K562 (cell line): Measurements from ENCODE around the gene SCYL1. TPM values are rescaled to one million over a fixed set of nuclear protein-coding genes. Genes with fewer than 3 reads are reported as not detected.

Experiments
- ADNP ChIP-seq: fragments of 200-800 bp; sonication (Bioruptor generic); IDR thresholded peaks from 2 replicates; pipeline ENCODE4 v1.6.1; 2016; ENCODE audit warnings: missing genetic modification characterization, missing compliant biosample characterization
- ATF7 ChIP-seq: fragments of 450-650 bp; IDR thresholded peaks from 2 replicates; pipeline ENCODE4 v1.7.1; 2014; ENCODE audit warnings: mild to moderate bottlenecking, moderate library complexity
- BACH1 ChIP-seq: fragments of 200-800 bp; sonication (Bioruptor generic); IDR thresholded peaks from 2 replicates; pipeline ENCODE4 v1.6.1; 2016; ENCODE audit warnings: missing genetic modification characterization, missing compliant biosample characterization
- CCAR2 ChIP-seq: fragments of 200-400 bp; formaldehyde crosslinking; IDR thresholded peaks from 2 replicates; pipeline ENCODE4 v1.6.1; 2017; ENCODE audit warnings: mild to moderate bottlenecking, low read depth, low read length
- GATAD2A ChIP-seq: fragments of 450-650 bp; IDR thresholded peaks from 2 replicates; pipeline ENCODE4 v1.6.1; 2017
- KLF6 ChIP-seq: fragments of 250-450 bp; sonication (Bioruptor Pico); IDR thresholded peaks from 2 replicates; pipeline ENCODE4 v1.4.0; 2020; ENCODE audit warnings: mild to moderate bottlenecking, moderate library complexity, borderline replicate concordance
- PCBP1 ChIP-seq: fragments of 200-400 bp; formaldehyde crosslinking; IDR thresholded peaks from 2 replicates; pipeline ENCODE4 v1.6.1; 2018; ENCODE audit warnings: mild to moderate bottlenecking, low read depth, low read length; ENCODE audit not compliant: poor library complexity, severe bottlenecking
- PPARD ChIP-seq: fragments of 250-450 bp; sonication (Bioruptor Pico); IDR thresholded peaks from 2 replicates; pipeline ENCODE4 v1.8.0; 2022; ENCODE audit warnings: inconsistent platforms, mild to moderate bottlenecking, moderate library complexity
- PTRF ChIP-seq: fragments of 450-650 bp; IDR thresholded peaks from 2 replicates; pipeline ENCODE4 v1.6.1; 2016; ENCODE audit warnings: mild to moderate bottlenecking, missing genetic modification characterization, missing compliant biosample characterization
- SMARCA4 ChIP-seq: fragments of 450-650 bp; IDR thresholded peaks from 2 replicates; pipeline ENCODE4 v1.6.1; 2016
- ZNF408 ChIP-seq: fragments of 250-450 bp; sonication (Bioruptor Pico); IDR thresholded peaks from 2 replicates; pipeline ENCODE4 v1.4.0; 2020; ENCODE audit warnings: low read depth, mild to moderate bottlenecking, moderate library complexity
- polyA plus RNA-seq, 8 experiments: library from polyadenylated mRNA; depleted of rRNA in 4 of 8; stranded (reverse) in 5 of 8; unstranded in 3 of 8; fragments of >200 nt; fragmentation: Nextera tagmentation in 2 of 8; fragmentation: Illumina TruSeq in 1 of 8; extraction: Ambion mirVana in 2 of 8; extraction: Trizol in 1 of 8; gene quantifications; 2 replicates each; pipeline versions ENCODE4 v1.2.1 to v1.2.3, GENCODE V29; 2011 to 2014; ENCODE audit warnings: inconsistent platforms in 1 of 8, missing spikeins in 1 of 8
- total RNA-seq, 7 experiments: library from RNA; depleted of rRNA in 6 of 7; stranded (reverse); fragments of >200 nt in 6 of 7; fragmentation: Illumina TruSeq in 2 of 7; extraction: Trizol in 2 of 7; gene quantifications; 2 replicates each; pipeline versions ENCODE4 v1.2.1 to v1.2.3, GENCODE V29; 2011 to 2021; ENCODE audit warnings: low replicate concordance in 1 of 7
- TF ChIP-seq, protein P1 (sequence below): sonication (generic); formaldehyde crosslinking; IDR thresholded peaks from 2 replicates; pipeline ENCODE4 v1.8.0; 2022; ENCODE audit warnings: mild to moderate bottlenecking, missing genetic modification reagents, borderline replicate concordance
- TF ChIP-seq, protein P2 (sequence below): sonication (generic); formaldehyde crosslinking; IDR thresholded peaks from 2 replicates; pipeline ENCODE4 v1.5.0; 2020; ENCODE audit warnings: missing genetic modification reagents
- TF ChIP-seq, protein P3 (sequence below): fragments of 250-450 bp; sonication (Bioruptor Pico); IDR thresholded peaks from 2 replicates; pipeline ENCODE4 v1.4.0; 2020; ENCODE audit warnings: mild to moderate bottlenecking
- TF ChIP-seq, protein P4 (sequence below): sonication (generic); formaldehyde crosslinking; IDR thresholded peaks from 2 replicates; pipeline ENCODE4 v1.9.0; 2022; ENCODE audit warnings: mild to moderate bottlenecking, missing genetic modification reagents
- TF ChIP-seq, protein P5 (sequence below): sonication (generic); formaldehyde crosslinking; IDR thresholded peaks from 2 replicates; pipeline ENCODE4 v1.8.0; 2022; ENCODE audit warnings: missing genetic modification reagents, mild to moderate bottlenecking, moderate library complexity, borderline replicate concordance
- TF ChIP-seq, protein P6 (sequence below): fragments of 450-650 bp; conservative IDR thresholded peaks from 2 replicates; pipeline ENCODE4 v1.6.1; 2016; ENCODE audit warnings: missing genetic modification characterization, low read depth, mild to moderate bottlenecking, control low read depth, missing compliant biosample characterization
- TF ChIP-seq, protein P7 (sequence below): fragments of 250-450 bp; sonication (Bioruptor Pico); IDR thresholded peaks from 2 replicates; pipeline ENCODE4 v1.8.0; 2022; ENCODE audit warnings: inconsistent platforms

SCYL1 gene
- total and polyA plus RNA-seq, 9 of the 15 experiments (the other 6 are each of a cell fraction or from before 2014, with no cell fraction given) = 1.9 to 145 (median 57.6) TPM

DNA sequence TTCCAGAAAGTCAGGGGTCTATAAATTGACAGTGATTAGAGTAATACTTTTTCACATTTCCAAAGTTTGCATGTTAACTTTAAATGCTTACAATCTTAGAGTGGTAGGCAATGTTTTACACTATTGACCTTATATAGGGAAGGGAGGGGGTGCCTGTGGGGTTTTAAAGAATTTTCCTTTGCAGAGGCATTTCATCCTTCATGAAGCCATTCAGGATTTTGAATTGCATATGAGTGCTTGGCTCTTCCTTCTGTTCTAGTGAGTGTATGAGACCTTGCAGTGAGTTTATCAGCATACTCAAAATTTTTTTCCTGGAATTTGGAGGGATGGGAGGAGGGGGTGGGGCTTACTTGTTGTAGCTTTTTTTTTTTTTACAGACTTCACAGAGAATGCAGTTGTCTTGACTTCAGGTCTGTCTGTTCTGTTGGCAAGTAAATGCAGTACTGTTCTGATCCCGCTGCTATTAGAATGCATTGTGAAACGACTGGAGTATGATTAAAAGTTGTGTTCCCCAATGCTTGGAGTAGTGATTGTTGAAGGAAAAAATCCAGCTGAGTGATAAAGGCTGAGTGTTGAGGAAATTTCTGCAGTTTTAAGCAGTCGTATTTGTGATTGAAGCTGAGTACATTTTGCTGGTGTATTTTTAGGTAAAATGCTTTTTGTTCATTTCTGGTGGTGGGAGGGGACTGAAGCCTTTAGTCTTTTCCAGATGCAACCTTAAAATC, 20.8 kb upstream of the SCYL1 start (continued):
- TF ChIP-seq, protein P1, sequence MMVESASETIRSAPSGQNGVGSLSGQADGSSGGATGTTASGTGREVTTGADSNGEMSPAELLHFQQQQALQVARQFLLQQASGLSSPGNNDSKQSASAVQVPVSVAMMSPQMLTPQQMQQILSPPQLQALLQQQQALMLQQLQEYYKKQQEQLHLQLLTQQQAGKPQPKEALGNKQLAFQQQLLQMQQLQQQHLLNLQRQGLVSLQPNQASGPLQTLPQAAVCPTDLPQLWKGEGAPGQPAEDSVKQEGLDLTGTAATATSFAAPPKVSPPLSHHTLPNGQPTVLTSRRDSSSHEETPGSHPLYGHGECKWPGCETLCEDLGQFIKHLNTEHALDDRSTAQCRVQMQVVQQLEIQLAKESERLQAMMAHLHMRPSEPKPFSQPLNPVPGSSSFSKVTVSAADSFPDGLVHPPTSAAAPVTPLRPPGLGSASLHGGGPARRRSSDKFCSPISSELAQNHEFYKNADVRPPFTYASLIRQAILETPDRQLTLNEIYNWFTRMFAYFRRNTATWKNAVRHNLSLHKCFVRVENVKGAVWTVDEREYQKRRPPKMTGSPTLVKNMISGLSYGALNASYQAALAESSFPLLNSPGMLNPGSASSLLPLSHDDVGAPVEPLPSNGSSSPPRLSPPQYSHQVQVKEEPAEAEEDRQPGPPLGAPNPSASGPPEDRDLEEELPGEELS (CRISPR knock-in tag) = no peak; the same call in 1 of the 2 replicates
- TF ChIP-seq, protein P2, sequence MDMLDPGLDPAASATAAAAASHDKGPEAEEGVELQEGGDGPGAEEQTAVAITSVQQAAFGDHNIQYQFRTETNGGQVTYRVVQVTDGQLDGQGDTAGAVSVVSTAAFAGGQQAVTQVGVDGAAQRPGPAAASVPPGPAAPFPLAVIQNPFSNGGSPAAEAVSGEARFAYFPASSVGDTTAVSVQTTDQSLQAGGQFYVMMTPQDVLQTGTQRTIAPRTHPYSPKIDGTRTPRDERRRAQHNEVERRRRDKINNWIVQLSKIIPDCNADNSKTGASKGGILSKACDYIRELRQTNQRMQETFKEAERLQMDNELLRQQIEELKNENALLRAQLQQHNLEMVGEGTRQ (CRISPR knock-in tag) = no peak
- TF ChIP-seq PTRF (tag) (no peak), CCAR2 (no peak), ATF7 (no peak), GATAD2A (no peak), SMARCA4 (no peak), PCBP1 (peak; percentile 37), BACH1 (tag) (no peak; the same call in 1 of the 2 replicates), ADNP (tag) (no peak), PPARD (no peak), KLF6 (CRISPR knock-in tag) (no peak), ZNF408 (no peak)
- TF ChIP-seq, protein P3, sequence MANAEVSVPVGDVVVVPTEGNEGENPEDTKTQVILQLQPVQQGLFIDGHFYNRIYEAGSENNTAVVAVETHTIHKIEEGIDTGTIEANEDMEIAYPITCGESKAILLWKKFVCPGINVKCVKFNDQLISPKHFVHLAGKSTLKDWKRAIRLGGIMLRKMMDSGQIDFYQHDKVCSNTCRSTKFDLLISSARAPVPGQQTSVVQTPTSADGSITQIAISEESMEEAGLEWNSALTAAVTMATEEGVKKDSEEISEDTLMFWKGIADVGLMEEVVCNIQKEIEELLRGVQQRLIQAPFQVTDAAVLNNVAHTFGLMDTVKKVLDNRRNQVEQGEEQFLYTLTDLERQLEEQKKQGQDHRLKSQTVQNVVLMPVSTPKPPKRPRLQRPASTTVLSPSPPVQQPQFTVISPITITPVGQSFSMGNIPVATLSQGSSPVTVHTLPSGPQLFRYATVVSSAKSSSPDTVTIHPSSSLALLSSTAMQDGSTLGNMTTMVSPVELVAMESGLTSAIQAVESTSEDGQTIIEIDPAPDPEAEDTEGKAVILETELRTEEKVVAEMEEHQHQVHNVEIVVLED (CRISPR knock-in tag) = no peak
- TF ChIP-seq, protein P4, sequence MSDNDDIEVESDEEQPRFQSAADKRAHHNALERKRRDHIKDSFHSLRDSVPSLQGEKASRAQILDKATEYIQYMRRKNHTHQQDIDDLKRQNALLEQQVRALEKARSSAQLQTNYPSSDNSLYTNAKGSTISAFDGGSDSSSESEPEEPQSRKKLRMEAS (CRISPR knock-in tag) = no peak
- TF ChIP-seq, protein P5, sequence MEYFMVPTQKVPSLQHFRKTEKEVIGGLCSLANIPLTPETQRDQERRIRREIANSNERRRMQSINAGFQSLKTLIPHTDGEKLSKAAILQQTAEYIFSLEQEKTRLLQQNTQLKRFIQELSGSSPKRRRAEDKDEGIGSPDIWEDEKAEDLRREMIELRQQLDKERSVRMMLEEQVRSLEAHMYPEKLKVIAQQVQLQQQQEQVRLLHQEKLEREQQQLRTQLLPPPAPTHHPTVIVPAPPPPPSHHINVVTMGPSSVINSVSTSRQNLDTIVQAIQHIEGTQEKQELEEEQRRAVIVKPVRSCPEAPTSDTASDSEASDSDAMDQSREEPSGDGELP (CRISPR knock-in tag) = no peak; the same call in 1 of the 2 replicates
- TF ChIP-seq, protein P6, sequence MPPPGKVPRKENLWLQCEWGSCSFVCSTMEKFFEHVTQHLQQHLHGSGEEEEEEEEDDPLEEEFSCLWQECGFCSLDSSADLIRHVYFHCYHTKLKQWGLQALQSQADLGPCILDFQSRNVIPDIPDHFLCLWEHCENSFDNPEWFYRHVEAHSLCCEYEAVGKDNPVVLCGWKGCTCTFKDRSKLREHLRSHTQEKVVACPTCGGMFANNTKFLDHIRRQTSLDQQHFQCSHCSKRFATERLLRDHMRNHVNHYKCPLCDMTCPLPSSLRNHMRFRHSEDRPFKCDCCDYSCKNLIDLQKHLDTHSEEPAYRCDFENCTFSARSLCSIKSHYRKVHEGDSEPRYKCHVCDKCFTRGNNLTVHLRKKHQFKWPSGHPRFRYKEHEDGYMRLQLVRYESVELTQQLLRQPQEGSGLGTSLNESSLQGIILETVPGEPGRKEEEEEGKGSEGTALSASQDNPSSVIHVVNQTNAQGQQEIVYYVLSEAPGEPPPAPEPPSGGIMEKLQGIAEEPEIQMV (tag) = no peak
- TF ChIP-seq, protein P7, sequence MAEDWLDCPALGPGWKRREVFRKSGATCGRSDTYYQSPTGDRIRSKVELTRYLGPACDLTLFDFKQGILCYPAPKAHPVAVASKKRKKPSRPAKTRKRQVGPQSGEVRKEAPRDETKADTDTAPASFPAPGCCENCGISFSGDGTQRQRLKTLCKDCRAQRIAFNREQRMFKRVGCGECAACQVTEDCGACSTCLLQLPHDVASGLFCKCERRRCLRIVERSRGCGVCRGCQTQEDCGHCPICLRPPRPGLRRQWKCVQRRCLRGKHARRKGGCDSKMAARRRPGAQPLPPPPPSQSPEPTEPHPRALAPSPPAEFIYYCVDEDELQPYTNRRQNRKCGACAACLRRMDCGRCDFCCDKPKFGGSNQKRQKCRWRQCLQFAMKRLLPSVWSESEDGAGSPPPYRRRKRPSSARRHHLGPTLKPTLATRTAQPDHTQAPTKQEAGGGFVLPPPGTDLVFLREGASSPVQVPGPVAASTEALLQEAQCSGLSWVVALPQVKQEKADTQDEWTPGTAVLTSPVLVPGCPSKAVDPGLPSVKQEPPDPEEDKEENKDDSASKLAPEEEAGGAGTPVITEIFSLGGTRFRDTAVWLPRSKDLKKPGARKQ (CRISPR knock-in tag) = no peak
